ENCODE measurements around the gene NQO1. TPM values are rescaled to one million over a fixed set of nuclear protein-coding genes. Genes with fewer than 3 reads are reported as not detected.

NQO1 gene
- total and polyA plus RNA-seq, 2 donors (not counting 1 experiment from before 2014, with no cell fraction given): 1.3 to 2.3 TPM

DNA sequence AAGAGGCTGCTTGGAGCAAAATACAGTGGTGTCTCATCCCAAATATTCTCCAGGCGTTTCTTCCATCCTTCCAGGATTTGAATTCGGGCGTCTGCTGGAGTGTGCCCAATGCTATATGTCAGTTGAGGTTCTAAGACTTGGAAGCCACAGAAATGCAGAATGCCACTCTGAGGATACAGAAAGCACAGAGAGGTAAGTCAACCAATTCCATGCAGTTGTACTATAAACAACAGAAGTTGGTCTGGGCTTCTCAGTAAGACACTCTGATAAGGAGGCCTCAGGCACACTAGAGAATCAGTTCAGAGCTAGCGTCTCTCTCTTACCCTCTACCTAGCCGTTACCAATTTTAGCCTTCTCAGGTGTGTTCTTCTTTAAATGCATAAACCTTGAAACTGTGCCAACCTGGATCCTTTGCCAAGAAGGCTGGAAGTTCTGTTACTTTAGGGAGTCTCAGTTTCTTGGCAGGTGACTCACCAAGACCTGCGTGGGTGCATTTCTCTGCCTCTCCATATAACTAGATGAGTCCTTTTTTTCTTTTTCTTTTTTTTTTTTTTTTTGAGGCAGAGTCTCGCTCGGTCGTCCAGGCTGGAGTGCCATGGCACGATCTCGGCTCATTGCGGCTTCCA is 15.1 kb downstream of the NQO1 start:
- ChIA-PET CTCF (interaction anchor here (2.2 to 7.9 kb wide), 3 partner anchors 14 to 46 kb away, joined by 9 to 73 read pairs (median 11); partner anchors contain the start of genes NOB1 and NQO1), POLR2A (no interaction called here)
- H3K9me3 ChIP-seq (ENCODE audit: control extremely low read depth in 1 of 3, control insufficient read depth in 2 of 3, insufficient read depth in 1 of 3, low read length in 2 of 3): no peaks in the 10 kb centered on the region
- H2AFZ ChIP-seq (ENCODE audit: insufficient read depth, low read depth, low read length, poor library complexity, severe bottlenecking): no peak overlapping the region
- H3K36me3 ChIP-seq (replicated peaks in 1 of 2; ENCODE audit: control extremely low read depth in 1 of 2, control insufficient read depth in 1 of 2, extremely low read depth in 1 of 2, insufficient read depth in 2 of 2, low read length in 1 of 2): peaks cover 0 to 1% of the 10 kb centered on the region in 2 experiments
- H3K9ac ChIP-seq (ENCODE audit: low read length): no peak overlapping the region
- no peaks in the 10 kb centered on the region for H3K4me1 Mint-ChIP-seq
- H3K79me2 ChIP-seq (ENCODE audit: control insufficient read depth, insufficient read depth, low read length): no peaks in the 10 kb centered on the region
- ATAC-seq (ENCODE audit: low read depth) (no peak), DNase-seq (no peak)
- H3K4me3 Mint-ChIP-seq: no peak overlapping the region
- no peaks in the 10 kb centered on the region for H3K27me3 Mint-ChIP-seq
- H3K27me3 ChIP-seq (replicated peaks in 1 of 4; ENCODE audit: control extremely low read depth in 1 of 4, control insufficient read depth in 3 of 4, insufficient read depth in 4 of 4, low read length in 3 of 4): no peaks in the 10 kb centered on the region
- H3K4me1 ChIP-seq (ENCODE audit: control insufficient read depth in 2 of 2, insufficient read depth in 2 of 2, low read length in 2 of 2): no peaks in the 10 kb centered on the region
- no peak overlapping the region for H3K27ac Mint-ChIP-seq
- H3K27ac ChIP-seq (ENCODE audit: low read length in 2 of 2): no peak overlapping the region
- no peak overlapping the region for H3K4me3 ChIP-seq (ENCODE audit: control extremely low read depth in 1 of 5, extremely low read depth in 1 of 5, insufficient read depth in 1 of 5, low read depth in 2 of 5, low read length in 4 of 5)
- H3K4me2 ChIP-seq (replicated peaks; ENCODE audit: low read depth, low read length, poor library complexity, severe bottlenecking): no peak overlapping the region
- no peak for TF ChIP-seq EZH2 (IDR thresholded peaks at IDR 0.05; ENCODE audit: borderline replicate concordance, insufficient read depth, low read depth, low read length, poor library complexity, severe bottlenecking)
- TF ChIP-seq, protein P1, sequence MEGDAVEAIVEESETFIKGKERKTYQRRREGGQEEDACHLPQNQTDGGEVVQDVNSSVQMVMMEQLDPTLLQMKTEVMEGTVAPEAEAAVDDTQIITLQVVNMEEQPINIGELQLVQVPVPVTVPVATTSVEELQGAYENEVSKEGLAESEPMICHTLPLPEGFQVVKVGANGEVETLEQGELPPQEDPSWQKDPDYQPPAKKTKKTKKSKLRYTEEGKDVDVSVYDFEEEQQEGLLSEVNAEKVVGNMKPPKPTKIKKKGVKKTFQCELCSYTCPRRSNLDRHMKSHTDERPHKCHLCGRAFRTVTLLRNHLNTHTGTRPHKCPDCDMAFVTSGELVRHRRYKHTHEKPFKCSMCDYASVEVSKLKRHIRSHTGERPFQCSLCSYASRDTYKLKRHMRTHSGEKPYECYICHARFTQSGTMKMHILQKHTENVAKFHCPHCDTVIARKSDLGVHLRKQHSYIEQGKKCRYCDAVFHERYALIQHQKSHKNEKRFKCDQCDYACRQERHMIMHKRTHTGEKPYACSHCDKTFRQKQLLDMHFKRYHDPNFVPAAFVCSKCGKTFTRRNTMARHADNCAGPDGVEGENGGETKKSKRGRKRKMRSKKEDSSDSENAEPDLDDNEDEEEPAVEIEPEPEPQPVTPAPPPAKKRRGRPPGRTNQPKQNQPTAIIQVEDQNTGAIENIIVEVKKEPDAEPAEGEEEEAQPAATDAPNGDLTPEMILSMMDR (IDR thresholded peaks at IDR 0.05): no peak
- H3K9me3 Mint-ChIP-seq (ENCODE audit: insufficient read depth): no peaks in the 10 kb centered on the region
- intact Hi-C loops (cut with micrococcal nuclease): no loop called here
- no peaks in the 10 kb centered on the region for H4K20me1 ChIP-seq (ENCODE audit: control insufficient read depth, insufficient read depth, low read length, poor library complexity, severe bottlenecking)
- WGBS (ENCODE audit: insufficient coverage): 98% methylated on average over 8 of the region's 12 CpGs

DNA sequence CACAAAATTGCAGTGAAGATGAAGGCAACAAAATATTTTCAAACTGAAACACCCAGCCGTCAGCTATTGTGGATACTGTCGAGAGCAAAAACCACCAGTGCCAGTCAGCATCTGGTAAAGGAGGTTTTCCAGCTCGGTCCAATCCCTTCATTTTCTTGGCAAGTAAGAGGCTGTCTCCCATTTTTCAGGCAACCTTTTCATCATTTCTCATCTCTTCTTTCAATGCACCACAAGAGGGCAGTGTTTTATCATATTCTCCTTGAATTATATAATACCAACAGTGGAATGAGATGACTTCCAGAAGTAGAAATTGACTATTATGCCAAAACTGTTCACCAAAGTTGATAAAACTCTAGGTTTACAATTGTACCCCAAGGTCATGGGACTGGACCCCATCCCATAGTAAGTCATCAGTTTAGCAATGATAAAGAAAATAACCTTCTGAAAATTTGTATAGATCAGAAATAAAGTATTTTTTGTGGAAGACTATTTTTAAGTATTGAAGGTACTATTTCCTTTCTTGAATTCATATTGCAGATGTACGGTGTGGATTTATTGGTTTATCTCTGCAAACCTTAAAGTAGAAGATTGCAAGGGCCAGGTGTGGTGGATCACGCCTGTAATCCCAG is 16.8 kb downstream of the NQO1 start:
- peak overlapping the region; percentile 14 for H2AFZ ChIP-seq (ENCODE audit: insufficient read depth, low read depth, low read length, poor library complexity, severe bottlenecking)
- POLR2A ChIA-PET: interaction anchor here (0.7 to 1.2 kb wide), 2 partner anchors 41 to 45 kb away, joined by 5 to 8 read pairs; partner anchors contain the start of gene NOB1
- no peak overlapping the region for H3K27ac Mint-ChIP-seq
- 67% methylated on average over 2 of the region's 5 CpGs for WGBS (ENCODE audit: insufficient coverage)
- no peaks in the 10 kb centered on the region for H3K27me3 Mint-ChIP-seq
- peak; percentile 71 for DNase-seq
- TF ChIP-seq EZH2 (IDR thresholded peaks at IDR 0.05; ENCODE audit: borderline replicate concordance, insufficient read depth, low read depth, low read length, poor library complexity, severe bottlenecking): no peak
- TF ChIP-seq, protein P1 (IDR thresholded peaks at IDR 0.05): peak; percentile 85
- no peaks in the 10 kb centered on the region for H4K20me1 ChIP-seq (ENCODE audit: control insufficient read depth, insufficient read depth, low read length, poor library complexity, severe bottlenecking)
- no peak overlapping the region for H3K27ac ChIP-seq (ENCODE audit: low read length in 2 of 2)
- no peaks in the 10 kb centered on the region for H3K9me3 ChIP-seq (ENCODE audit: control extremely low read depth in 1 of 3, control insufficient read depth in 2 of 3, insufficient read depth in 1 of 3, low read length in 2 of 3)
- H3K9ac ChIP-seq (ENCODE audit: low read length): no peak overlapping the region
- H3K36me3 ChIP-seq (replicated peaks in 1 of 2; ENCODE audit: control extremely low read depth in 1 of 2, control insufficient read depth in 1 of 2, extremely low read depth in 1 of 2, insufficient read depth in 2 of 2, low read length in 1 of 2): peaks cover 0 to 1% of the 10 kb centered on the region in 2 experiments
- H3K4me1 ChIP-seq (ENCODE audit: control insufficient read depth in 2 of 2, insufficient read depth in 2 of 2, low read length in 2 of 2): no peaks in the 10 kb centered on the region
- H3K4me2 ChIP-seq (replicated peaks; ENCODE audit: low read depth, low read length, poor library complexity, severe bottlenecking): no peak overlapping the region
- no peak overlapping the region for H3K4me3 Mint-ChIP-seq
- H3K4me1 Mint-ChIP-seq: no peaks in the 10 kb centered on the region
- ATAC-seq (ENCODE audit: low read depth): peak; percentile 36
- no peak overlapping the region for H3K4me3 ChIP-seq (ENCODE audit: control extremely low read depth in 1 of 5, extremely low read depth in 1 of 5, insufficient read depth in 1 of 5, low read depth in 2 of 5, low read length in 4 of 5)
- no peaks in the 10 kb centered on the region for H3K27me3 ChIP-seq (replicated peaks in 1 of 4; ENCODE audit: control extremely low read depth in 1 of 4, control insufficient read depth in 3 of 4, insufficient read depth in 4 of 4, low read length in 3 of 4)
- CTCF ChIA-PET: interaction anchor here (0.7 to 7.9 kb wide), 17 partner anchors 12 to 313 kb away, joined by 3 to 73 read pairs (median 4); partner anchors contain the start of genes NOB1 and NQO1
- no peaks in the 10 kb centered on the region for H3K9me3 Mint-ChIP-seq (ENCODE audit: insufficient read depth)
- intact Hi-C loops (cut with micrococcal nuclease): loop anchor here (1.0 to 10.0 kb wide), 3 partner anchors 17 to 315 kb away; partner anchors contain the start of gene NQO1
- H3K79me2 ChIP-seq (ENCODE audit: control insufficient read depth, insufficient read depth, low read length): no peaks in the 10 kb centered on the region
